Measurements from ENCODE around the gene L3MBTL1.

The L3MBTL1 gene

GRCh38 chr20:43590036-43590391 lies 82.5 kb downstream of the L3MBTL1 start:
- DNase-seq (ENCODE audit: low read depth in 2 of 2) = no peak

DNA sequence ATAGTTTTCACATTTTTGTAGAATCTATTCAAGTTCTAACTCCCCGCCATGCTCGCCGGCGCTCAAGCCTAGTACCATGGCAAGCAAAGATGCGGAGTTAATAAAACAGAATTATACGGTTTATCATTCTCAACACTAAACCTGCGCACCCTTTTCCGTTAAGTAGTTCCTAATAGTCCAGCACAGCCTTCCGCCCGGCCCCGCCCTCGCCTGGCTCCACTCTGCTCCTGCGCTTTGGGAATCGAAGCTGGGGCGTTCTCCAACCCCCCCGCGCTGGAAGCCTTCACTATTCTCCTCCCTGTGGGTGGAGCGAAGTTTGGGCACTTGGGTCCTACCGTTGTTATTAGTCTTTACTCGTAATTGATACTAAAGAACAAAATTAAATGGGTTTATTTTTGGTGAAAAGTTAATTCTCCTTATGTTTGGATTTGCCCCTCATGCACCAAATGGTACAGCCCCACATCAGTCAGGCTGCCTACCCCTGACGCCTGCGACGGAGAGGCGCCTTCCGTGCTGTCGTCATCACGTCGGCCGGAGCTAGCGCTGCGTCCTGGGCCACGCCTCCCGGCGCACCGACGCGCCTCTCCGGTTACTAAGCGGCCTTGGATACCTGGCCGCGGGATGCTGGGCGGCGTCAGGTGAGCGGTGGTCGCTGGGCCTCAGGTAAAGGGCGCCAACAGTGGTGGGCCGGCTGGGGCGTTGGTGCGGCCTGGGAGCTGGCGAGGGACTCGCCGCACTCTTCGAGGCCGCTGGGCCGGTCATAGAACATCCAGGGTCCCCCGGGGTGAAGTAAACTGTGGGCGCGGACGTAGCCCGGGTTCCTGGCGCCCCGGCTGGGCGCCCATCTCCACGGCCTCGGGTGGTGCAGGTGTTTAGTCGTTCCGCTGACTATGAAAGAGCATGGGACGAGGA lies 83.2 kb downstream of the L3MBTL1 start, which contains the start of gene IFT52:
TSS of gene IFT52 (plus strand) at position 546 of the 912 bp plus-strand sequence. CDS start 3,762 bp downstream, outside the sequence.
- peak; percentile 69 to 73 for DNase-seq (ENCODE audit: low read depth in 2 of 2)

Measured in stimulated activated CD8-positive, alpha-beta memory T cell treated with anti-CD3 and anti-CD28 coated beads, Interleukin-2, amount 100 ng/mL, for 1 hour (primary cell).